Neural progenitor cell (in vitro differentiated cells): ENCODE measurements around the gene ESPL1.

Experiments
- EZH2 ChIP-seq: fragments of 200-600 bp; sonication (generic); IDR thresholded peaks from 2 replicates; pipeline ENCODE4 v1.6.1; 2017; ENCODE audit warnings: antibody characterized with exemption, mild to moderate bottlenecking, moderate library complexity
- EZH2phosphoT487 ChIP-seq: fragments of 200-600 bp; sonication (generic); IDR thresholded peaks from 2 replicates; pipeline ENCODE4 v1.6.1; 2017; ENCODE audit warnings: antibody characterized with exemption
- TF ChIP-seq, protein P1 (sequence below): fragments of 200-600 bp; sonication (generic); IDR thresholded peaks from 2 replicates; pipeline ENCODE4 v1.5.1; 2017; ENCODE audit warnings: antibody characterized with exemption, mild to moderate bottlenecking

DNA sequence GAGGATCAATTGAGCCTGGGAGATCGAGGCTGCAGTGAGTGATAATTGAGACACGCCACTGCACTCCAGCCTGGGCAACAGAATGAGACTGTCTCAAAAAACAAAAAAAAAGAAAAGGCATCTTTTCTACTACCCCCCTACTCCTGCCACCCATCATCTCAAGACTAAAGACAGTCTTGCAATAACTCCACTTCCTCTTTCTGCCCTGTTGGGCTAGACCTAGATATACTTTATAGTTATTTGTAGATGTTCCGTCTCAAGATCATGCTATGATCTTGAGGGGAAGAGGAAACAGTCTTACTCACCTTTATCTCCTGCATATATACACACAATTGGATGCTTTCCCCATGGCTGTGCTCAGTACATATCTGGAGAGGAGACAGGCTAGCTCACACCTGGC lies 12.1 kb upstream of the ESPL1 start:
- TF ChIP-seq, protein P1, sequence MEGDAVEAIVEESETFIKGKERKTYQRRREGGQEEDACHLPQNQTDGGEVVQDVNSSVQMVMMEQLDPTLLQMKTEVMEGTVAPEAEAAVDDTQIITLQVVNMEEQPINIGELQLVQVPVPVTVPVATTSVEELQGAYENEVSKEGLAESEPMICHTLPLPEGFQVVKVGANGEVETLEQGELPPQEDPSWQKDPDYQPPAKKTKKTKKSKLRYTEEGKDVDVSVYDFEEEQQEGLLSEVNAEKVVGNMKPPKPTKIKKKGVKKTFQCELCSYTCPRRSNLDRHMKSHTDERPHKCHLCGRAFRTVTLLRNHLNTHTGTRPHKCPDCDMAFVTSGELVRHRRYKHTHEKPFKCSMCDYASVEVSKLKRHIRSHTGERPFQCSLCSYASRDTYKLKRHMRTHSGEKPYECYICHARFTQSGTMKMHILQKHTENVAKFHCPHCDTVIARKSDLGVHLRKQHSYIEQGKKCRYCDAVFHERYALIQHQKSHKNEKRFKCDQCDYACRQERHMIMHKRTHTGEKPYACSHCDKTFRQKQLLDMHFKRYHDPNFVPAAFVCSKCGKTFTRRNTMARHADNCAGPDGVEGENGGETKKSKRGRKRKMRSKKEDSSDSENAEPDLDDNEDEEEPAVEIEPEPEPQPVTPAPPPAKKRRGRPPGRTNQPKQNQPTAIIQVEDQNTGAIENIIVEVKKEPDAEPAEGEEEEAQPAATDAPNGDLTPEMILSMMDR, result no peak
- TF ChIP-seq EZH2phosphoT487 (no peak), EZH2 (no peak)
